Renal pelvis (tissue), 4 donors: ENCODE measurements around the gene SLC27A5. TPM values are rescaled to one million over a fixed set of nuclear protein-coding genes. Genes with fewer than 3 reads are reported as not detected.
A peak's percentile ranks its signal among the peaks of the same experiment; 100 is the strongest.

Experiments
- DNase-seq: peaks from one replicate; pipeline ENCODE4 v3.0.0-alpha.2; 2013
- polyA plus RNA-seq, 3 donors: library from polyadenylated mRNA; unstranded; fragments of 120-200 nt; gene quantifications; one replicate each; pipeline ENCODE4 v1.2.1, GENCODE V29; 2013; ENCODE audit not compliant: insufficient read length in 3 of 3

The SLC27A5 gene
- polyA plus RNA-seq, 3 donors = 13.3 to 13.8 (median 13.6) TPM

DNA sequence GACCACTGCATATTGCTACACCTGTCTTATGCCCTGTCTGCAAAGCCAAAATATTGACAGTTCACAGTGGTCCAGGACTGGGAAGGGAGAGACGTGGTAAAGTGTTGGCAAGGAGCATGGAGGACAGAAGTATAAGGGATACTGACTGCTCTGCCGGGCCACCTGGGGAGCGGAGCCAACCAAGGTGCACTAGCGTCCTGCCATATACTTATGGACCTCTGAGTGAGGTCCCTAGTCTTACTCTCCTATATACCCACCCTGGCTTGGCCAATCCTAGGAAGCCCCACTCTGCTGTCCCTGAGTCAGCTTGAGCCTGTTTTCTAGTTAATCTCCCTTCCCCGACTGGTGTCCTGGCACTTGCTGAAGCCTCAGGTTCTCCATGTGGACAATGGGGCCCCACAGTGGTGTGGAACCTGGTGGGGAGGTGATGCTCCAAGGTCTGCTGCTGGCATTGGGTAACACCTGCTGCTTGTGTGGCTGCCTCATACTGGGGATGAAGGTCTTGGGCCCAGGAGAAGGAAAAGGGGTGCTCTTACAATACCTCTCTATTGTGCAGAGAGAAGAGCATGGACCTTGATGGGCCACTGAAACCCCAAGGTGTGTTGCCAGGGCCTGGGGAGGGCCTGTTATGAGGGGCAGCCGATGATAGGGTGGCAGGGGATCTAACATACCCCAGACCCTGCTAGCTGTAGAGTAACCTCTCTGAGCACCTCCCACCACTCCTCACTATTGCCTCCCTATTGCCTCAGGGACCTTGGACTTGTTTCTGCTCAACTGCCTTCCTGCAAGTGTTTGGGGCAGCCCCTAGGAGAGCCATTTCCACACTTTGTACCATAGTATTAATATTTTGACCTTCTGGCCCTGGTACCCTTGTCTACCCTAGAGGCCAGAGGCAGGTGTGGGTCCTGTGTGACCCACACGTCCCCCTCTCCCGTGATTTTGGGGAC, 25.3 kb upstream of the SLC27A5 start:
- no peak for DNase-seq

DNA sequence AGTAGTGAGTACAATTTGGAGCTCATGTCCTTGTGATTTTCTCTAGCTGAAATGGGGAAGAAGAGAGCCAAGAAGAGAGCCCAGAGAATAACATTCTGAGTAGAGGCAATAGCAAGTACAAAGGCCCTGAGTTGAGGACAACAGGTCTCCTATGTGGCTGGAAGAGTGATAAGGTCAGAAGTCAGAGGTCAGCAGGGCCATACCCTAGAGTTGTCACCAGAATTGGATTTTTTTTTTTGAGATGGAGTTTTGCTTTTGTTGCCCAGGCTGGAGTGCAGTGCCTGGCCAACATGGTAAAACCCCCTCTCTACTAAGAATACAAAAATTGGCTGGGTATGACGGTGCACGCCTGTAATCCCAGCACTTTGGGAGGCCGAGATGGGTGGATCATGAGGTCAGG, 24.1 kb upstream of the SLC27A5 start:
- no peak for DNase-seq

- no peak for DNase-seq
These were observed 19.4 kb upstream of the SLC27A5 start for GRCh38 chr19:58531034-58531840.

GRCh38 chr19:58529405-58529804, 17.6 kb upstream of the SLC27A5 start:
- DNase-seq = no peak

DNA sequence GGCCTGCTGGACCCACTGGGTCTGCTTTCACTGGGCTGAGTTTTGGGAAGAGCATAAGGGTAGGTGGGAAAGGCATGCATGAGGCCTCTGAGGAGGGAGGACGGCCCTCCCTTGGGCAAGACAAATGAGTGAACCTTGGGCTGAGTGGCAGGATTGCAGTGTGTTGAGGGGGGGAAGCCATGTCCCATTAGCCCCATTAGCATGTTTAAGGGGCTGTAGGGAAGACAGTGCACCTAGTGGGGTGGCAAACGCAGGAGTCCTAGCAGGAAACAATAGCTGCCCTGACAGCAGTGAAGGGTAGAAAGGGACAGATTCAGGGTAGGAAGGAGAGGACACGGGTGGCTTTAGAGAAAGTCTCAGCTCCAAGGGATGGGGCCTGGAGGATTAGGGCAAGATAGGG, 10.9 kb upstream of the SLC27A5 start:
- no peak for DNase-seq

DNA sequence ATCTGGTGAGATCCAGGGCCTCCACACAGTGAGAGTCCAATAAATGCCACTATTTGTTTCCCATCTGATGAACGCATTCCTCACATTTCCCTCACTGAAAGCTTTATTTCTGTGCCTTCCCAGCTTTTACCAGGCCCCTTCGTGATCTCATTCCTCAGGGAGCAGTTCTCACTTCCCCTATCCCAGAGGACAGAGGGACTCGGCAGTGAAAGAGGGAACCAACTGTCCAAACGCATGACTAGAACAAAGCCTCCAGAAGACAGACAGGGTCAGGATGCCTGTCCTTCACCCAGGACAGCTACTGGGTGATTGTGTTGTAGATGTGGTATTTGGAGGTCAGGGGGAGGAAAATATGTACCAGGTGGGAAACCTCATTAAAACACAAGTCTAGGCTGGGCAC, 9.9 kb upstream of the SLC27A5 start:
- no peak for DNase-seq

DNA sequence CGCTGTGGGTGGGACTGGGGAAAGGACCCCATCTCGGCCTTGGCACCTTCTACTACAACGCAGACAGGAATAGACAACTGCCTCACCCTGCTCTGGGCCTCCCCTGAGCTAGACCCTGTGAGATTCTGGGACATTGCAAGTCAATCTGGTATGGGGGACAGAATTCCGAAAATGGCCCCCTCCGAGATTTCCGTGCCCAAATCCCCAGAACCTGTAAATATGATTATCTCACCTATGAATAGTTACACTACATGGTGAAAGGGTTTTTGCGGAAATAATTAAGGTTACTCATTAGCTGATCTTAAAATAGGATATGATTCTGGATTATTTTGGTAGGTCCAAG, 8.4 kb upstream of the SLC27A5 start:
- no peak for DNase-seq

GRCh38 chr19:58519355-58520256, 7.8 kb upstream of the SLC27A5 start, which contains the start of gene ZBTB45:
TSS of gene ZBTB45 (minus strand) at chr19:58519810. CDS start at chr19:58517673, 2,137 bp downstream.
- peak; percentile 95 for DNase-seq

GRCh38 chr19:58519087-58519354, 7.2 kb upstream of the SLC27A5 start:
- peak; percentile 76 for DNase-seq

GRCh38 chr19:58518256-58519086, 6.7 kb upstream of the SLC27A5 start:
- DNase-seq = no peak

GRCh38 chr19:58516964-58517833, 5.4 kb upstream of the SLC27A5 start:
- no peak for DNase-seq

GRCh38 chr19:58516246-58516836, 4.5 kb upstream of the SLC27A5 start:
- no peak for DNase-seq

DNA sequence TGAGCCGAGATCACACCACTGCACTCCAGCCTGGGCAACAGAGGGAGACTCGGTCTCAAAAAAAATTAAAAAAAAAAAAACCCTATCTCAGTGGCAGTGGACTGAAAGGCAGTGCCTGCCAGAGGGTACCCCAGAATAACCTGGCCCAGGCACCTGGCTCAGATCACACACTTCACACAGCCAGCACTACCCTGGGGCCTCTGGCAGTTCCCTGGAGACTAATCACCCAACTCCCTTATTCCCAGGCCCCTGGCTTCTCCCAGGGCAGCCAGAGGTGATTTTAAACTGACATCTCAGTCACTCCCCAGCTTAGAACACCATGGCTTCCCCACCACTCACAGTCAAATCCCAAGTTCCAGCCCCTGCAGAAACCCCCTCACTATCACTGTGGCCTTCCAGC, 3.5 kb upstream of the SLC27A5 start:
- DNase-seq = no peak

DNA sequence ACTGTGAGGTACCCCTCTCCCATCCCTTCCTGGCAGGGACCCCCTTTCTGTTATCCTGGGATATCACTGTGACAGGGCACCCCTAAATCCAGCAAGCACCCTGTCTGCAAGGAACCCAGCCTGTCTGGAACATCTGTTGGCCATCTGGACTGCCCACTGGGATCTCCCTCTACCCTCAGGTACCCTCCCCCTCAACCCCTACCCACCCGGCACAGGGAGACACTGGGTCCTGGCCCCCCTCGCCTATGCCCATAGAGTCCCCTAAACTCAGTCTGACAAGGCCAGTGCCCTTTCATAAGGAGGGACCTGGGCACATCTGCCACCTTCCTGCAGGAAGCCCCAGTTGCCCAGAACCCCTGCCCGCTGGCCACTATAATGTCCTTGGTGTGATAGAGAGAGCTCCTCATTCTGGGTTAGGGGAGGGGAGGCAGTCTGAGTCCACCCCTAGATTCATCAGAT, 2.8 kb upstream of the SLC27A5 start:
- no peak for DNase-seq

DNA sequence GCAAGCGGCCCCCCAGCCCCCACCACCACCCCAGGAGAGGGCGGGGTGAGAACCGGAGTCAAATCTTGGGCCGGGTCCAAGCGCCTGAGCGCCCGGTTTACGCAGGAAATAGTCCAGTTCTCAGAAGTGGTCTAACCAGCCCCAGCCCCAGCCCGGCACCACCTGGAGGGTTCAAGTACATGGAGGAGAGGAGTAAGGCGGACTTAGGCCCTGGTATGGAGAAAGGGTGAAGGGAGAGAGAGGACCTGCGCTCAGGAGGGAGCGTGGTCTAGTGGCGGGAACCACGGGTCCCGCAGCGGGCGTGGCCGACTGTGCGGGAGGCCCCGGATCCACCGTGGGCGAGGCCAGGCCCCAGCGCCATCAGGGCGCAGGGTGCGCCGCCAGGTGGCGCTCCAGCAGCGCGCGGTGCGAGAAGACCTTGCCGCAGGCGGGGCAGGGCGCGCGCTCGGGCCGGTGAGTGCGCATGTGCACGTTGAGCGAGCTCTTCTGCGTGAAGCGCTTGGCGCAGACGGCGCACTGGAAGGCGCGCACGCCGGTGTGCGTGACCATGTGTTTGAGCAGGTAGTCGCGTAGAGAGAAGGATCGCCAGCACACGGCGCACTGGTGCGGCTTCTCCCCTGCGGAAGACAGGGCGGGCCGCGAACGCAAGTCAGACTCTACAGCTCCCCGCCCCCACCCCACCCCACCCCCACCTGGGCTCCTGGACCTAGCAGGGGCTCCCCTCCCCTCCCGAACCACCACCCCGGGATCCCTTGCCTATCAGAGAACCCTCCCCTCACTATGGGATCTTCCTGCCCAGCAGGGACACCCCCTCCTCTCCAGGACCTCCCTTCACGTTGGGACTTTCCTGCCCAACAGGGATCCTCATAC, 2.1 kb upstream of the SLC27A5 start:
- peak; percentile 86 for DNase-seq

DNA sequence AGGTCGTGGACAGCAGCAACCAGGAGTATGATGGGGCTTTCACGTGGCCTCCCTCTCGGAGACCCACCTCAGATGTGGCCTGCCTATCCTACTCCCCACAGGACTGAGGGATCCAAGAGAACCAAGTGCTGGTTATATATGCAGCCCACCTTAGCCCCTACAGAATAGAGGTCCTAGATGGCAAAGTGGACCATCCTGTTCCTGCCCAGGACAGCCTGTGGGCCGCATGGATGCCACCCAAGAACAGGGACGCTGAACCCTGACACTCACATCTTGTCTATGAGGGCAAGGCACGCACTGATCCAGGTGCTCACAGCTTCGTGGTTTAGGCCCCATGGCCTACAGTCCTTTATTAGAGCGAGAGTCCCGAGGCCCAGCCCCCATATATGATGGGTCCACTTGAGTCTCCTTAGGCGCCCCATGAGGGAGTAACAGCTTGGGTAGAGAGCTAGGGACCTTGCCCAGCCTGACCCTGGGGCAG, 1.5 kb upstream of the SLC27A5 start:
- no peak for DNase-seq

DNA sequence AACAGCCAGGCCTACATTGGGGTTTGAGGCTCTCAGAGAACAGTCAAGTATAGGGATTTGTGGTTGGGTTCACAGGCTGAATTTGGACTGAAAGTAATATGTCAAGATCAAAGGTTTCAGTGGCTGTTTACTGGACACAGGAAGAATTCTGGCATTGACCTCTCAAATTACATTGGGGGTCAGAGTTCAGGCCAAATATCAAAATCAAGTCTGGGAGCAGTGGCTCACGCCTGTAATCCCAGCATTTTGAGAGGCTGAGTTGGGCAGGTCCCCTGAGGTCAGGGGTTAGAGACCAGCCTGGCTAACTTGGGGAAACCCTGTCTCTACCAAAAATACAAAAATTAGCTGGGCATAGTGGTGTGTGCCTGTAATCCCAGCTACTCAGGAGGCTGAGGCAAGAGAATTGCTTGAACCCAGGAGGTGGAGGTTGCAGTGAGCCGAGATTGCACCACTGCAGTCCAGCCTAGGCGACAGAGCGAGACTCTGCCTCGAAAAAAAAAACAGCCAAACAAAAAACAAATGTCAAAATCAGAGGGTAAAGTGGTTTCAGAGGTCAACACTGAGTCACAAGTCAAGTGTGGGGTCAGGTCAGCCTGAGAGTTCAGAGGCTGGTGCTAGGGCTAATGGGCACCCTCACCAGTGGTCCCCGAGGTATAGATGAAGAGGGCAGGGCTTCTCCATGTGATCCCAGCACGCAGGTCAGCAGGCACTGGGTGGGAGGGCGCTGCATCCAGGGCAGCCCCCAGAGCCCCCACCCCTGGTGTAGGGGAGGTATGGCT, 1.5 kb downstream of the SLC27A5 start:
- DNase-seq = no peak

DNA sequence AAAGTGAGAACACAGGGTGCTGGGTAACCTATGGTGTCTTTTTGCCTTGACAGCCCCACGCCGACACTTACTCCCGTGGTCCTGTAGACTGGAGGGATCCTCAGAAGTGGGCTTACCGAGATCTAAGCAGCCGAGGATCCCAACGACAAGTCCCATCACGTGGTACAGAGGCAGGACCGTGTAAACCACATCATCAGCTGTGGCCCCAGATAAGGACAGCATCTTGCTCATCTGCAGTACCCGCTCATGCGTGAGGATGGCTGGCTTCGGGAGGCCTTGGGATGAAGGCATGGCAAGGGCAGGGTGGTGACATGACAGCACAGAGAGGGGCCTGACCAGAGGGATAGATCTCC, 2.1 kb downstream of the SLC27A5 start:
- no peak for DNase-seq
